Neural cell (in vitro differentiated cells): ENCODE results near the gene TTLL5.

Experiments used
- EP300 ChIP-seq: fragments of 450-650 bp; conservative IDR thresholded peaks from 2 replicates; pipeline ENCODE4 v1.6.1; 2014; ENCODE audit warnings: antibody characterized with exemption, mild to moderate bottlenecking, moderate library complexity; ENCODE audit not compliant: poor library complexity, severe bottlenecking
- EZH2 ChIP-seq: fragments of 200-600, 300-800 bp; shearing (Covaris generic), sonication (generic); IDR thresholded peaks from 2 replicates; pipeline ENCODE4 v1.6.1; 2014; ENCODE audit warnings: antibody characterized with exemption, low read length, borderline replicate concordance, mild to moderate bottlenecking; ENCODE audit not compliant: insufficient read depth, poor library complexity, severe bottlenecking
- POLR2AphosphoS5 ChIP-seq: IDR thresholded peaks from 2 replicates; pipeline ENCODE4 v1.6.1; 2012
- TF ChIP-seq, protein P1 (sequence below): fragments of 450-650 bp; IDR thresholded peaks from 2 replicates; pipeline ENCODE4 v1.5.1; 2014; ENCODE audit warnings: antibody characterized with exemption, mild to moderate bottlenecking, moderate library complexity; ENCODE audit not compliant: poor library complexity, severe bottlenecking
- TF ChIP-seq, protein P2 (sequence below): IDR thresholded peaks from 2 replicates; pipeline ENCODE4 v1.6.1; 2012; ENCODE audit warnings: borderline replicate concordance

DNA sequence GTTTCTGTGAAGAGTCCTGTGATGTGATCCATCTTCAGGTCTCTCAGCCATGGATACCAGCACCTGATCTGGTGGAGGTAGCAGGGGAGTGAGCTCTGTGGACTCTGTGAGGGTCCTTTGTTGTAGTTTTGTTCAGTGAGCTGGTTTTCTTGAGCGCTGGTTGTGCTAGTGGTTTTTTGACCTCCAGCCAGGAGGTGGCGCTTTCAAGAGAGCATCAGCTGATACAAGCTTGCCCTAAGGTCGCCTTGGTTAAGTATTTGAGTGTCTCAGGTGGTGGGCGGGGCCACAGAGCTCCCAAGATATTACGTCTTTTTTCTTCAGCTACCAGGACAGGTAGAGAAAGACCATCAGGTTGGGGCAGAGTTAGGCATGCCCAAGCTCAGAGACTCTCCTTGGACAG is 139.7 kb downstream of the TTLL5 start:
- TF ChIP-seq, protein P1, sequence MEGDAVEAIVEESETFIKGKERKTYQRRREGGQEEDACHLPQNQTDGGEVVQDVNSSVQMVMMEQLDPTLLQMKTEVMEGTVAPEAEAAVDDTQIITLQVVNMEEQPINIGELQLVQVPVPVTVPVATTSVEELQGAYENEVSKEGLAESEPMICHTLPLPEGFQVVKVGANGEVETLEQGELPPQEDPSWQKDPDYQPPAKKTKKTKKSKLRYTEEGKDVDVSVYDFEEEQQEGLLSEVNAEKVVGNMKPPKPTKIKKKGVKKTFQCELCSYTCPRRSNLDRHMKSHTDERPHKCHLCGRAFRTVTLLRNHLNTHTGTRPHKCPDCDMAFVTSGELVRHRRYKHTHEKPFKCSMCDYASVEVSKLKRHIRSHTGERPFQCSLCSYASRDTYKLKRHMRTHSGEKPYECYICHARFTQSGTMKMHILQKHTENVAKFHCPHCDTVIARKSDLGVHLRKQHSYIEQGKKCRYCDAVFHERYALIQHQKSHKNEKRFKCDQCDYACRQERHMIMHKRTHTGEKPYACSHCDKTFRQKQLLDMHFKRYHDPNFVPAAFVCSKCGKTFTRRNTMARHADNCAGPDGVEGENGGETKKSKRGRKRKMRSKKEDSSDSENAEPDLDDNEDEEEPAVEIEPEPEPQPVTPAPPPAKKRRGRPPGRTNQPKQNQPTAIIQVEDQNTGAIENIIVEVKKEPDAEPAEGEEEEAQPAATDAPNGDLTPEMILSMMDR: no peak
- TF ChIP-seq EP300 (no peak), EZH2 (no peak), POLR2AphosphoS5 (no peak)
- TF ChIP-seq, protein P2, sequence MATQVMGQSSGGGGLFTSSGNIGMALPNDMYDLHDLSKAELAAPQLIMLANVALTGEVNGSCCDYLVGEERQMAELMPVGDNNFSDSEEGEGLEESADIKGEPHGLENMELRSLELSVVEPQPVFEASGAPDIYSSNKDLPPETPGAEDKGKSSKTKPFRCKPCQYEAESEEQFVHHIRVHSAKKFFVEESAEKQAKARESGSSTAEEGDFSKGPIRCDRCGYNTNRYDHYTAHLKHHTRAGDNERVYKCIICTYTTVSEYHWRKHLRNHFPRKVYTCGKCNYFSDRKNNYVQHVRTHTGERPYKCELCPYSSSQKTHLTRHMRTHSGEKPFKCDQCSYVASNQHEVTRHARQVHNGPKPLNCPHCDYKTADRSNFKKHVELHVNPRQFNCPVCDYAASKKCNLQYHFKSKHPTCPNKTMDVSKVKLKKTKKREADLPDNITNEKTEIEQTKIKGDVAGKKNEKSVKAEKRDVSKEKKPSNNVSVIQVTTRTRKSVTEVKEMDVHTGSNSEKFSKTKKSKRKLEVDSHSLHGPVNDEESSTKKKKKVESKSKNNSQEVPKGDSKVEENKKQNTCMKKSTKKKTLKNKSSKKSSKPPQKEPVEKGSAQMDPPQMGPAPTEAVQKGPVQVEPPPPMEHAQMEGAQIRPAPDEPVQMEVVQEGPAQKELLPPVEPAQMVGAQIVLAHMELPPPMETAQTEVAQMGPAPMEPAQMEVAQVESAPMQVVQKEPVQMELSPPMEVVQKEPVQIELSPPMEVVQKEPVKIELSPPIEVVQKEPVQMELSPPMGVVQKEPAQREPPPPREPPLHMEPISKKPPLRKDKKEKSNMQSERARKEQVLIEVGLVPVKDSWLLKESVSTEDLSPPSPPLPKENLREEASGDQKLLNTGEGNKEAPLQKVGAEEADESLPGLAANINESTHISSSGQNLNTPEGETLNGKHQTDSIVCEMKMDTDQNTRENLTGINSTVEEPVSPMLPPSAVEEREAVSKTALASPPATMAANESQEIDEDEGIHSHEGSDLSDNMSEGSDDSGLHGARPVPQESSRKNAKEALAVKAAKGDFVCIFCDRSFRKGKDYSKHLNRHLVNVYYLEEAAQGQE: no peak
